H1 (cell line): ENCODE data around the gene PDXP.

Source experiments
- CREB1 ChIP-seq: IDR thresholded peaks from 2 replicates; pipeline ENCODE4 v1.6.1; 2012; ENCODE audit warnings: inconsistent platforms
- POLR2A ChIP-seq, 2 experiments: IDR thresholded peaks; 1 replicate in 1 of 2; 2 replicates in 1 of 2; pipeline ENCODE4 v1.6.1; 2011; ENCODE audit warnings: low read depth in 2 of 2, low read length in 2 of 2, mild to moderate bottlenecking in 2 of 2; ENCODE audit errors: control extremely low read depth in 1 of 2
- POLR2AphosphoS5 ChIP-seq: IDR thresholded peaks from 2 replicates; pipeline ENCODE4 v1.6.1; 2011; ENCODE audit warnings: low read depth, low read length
- SIX5 ChIP-seq: IDR thresholded peaks from 2 replicates; pipeline ENCODE4 v1.6.1; 2011; ENCODE audit warnings: mild to moderate bottlenecking, low read depth, low read length
- TF ChIP-seq, protein P1 (sequence below), 3 experiments: IDR thresholded peaks; 1 replicate in 2 of 3; 2 replicates in 1 of 3; pipeline versions ENCODE4 v1.5.1 to v1.6.1; 2011; ENCODE audit warnings: low read length in 3 of 3, mild to moderate bottlenecking in 3 of 3, inconsistent platforms in 2 of 3, low read depth in 1 of 3, moderate library complexity in 1 of 3; ENCODE audit not compliant: insufficient read depth in 1 of 3; ENCODE audit errors: control extremely low read depth in 1 of 3

DNA sequence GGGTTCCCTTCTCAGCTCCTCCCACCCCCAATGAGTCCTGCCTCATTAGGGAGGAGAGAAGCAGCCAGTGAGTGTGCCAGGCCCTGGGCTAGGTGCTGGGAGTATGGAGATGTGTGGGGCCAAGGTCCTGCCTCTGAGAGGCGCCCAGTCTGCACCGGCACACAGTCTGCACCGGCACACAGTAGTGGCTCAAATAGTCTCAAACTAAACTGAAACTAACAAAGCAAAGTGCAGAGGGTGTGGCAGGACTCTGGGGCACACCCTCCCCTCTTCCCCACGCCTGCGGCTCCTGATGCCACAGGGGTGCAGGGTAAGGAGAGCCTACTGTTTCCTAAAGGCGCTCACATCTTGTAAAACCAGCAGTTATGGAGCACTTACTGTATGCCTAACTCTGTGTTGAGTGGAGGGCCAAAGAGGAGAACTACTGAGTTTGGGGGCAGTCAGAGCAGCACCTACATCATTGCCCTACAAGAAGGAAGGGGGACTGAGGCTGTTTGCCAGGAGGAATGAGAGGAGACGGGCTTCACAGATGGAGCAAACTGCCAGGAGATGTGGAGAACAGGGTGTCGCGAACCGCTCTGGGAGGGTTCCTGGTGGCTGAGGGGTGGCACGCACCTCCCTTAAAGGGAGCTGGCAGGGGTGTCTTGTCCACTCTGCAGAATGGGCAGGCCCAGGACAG, 20.0 kb upstream of the PDXP start:
- TF ChIP-seq, protein P1, sequence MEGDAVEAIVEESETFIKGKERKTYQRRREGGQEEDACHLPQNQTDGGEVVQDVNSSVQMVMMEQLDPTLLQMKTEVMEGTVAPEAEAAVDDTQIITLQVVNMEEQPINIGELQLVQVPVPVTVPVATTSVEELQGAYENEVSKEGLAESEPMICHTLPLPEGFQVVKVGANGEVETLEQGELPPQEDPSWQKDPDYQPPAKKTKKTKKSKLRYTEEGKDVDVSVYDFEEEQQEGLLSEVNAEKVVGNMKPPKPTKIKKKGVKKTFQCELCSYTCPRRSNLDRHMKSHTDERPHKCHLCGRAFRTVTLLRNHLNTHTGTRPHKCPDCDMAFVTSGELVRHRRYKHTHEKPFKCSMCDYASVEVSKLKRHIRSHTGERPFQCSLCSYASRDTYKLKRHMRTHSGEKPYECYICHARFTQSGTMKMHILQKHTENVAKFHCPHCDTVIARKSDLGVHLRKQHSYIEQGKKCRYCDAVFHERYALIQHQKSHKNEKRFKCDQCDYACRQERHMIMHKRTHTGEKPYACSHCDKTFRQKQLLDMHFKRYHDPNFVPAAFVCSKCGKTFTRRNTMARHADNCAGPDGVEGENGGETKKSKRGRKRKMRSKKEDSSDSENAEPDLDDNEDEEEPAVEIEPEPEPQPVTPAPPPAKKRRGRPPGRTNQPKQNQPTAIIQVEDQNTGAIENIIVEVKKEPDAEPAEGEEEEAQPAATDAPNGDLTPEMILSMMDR (IDR thresholded peaks at IDR 0.05; ENCODE audit: control extremely low read depth in 1 of 3, insufficient read depth in 1 of 3, low read depth in 1 of 3, low read length in 3 of 3), result no peak
- TF ChIP-seq CREB1, result no peak
- TF ChIP-seq POLR2AphosphoS5, result no peak
- no peak for TF ChIP-seq POLR2A (IDR thresholded peaks at IDR 0.05; ENCODE audit: control extremely low read depth in 1 of 2, low read depth in 2 of 2, low read length in 2 of 2)
- no peak for TF ChIP-seq SIX5
